KMS-11 (cell line): ENCODE measurements around the gene NBEAL1.

Experiments used
- H2AFZ ChIP-seq: fragments of 200-600 bp; sonication (generic); 2 replicates; pipeline ENCODE4 v1.6.1; 2016; ENCODE audit warnings: antibody characterized with exemption, mixed run types, low read depth
- H3K27ac ChIP-seq: fragments of 200-600 bp; sonication (generic); 2 replicates; pipeline ENCODE4 v1.6.1; 2016; ENCODE audit warnings: mild to moderate bottlenecking, mixed run types
- H3K27me3 ChIP-seq: fragments of 200-600 bp; sonication (generic); 2 replicates; pipeline ENCODE4 v1.6.1; 2017; ENCODE audit warnings: mild to moderate bottlenecking, low read depth, mixed run types, moderate library complexity; ENCODE audit not compliant: insufficient read depth
- H3K36me3 ChIP-seq: fragments of 200-600 bp; sonication (generic); 2 replicates; pipeline ENCODE4 v1.6.1; 2017; ENCODE audit warnings: mild to moderate bottlenecking, mixed run types; ENCODE audit not compliant: insufficient read depth
- H3K4me1 ChIP-seq: fragments of 200-600 bp; sonication (generic); 2 replicates; pipeline ENCODE4 v1.6.1; 2016; ENCODE audit warnings: mild to moderate bottlenecking, low read depth, mixed run types; ENCODE audit not compliant: poor library complexity, severe bottlenecking
- H3K4me2 ChIP-seq: fragments of 200-600 bp; sonication (generic); 2 replicates; pipeline ENCODE4 v1.7.0; 2016; ENCODE audit warnings: mild to moderate bottlenecking, mixed run types
- H3K4me3 ChIP-seq: fragments of 200-600 bp; sonication (generic); IDR thresholded peaks from 2 replicates; pipeline ENCODE4 v1.6.1; 2017; ENCODE audit warnings: low read depth, low read length, mixed read lengths; ENCODE audit not compliant: insufficient read depth
- H3K79me2 ChIP-seq: fragments of 200-600 bp; sonication (generic); 2 replicates; pipeline ENCODE4 v1.6.1; 2016; ENCODE audit warnings: low read depth, mixed run types; ENCODE audit not compliant: insufficient read depth
- H3K9ac ChIP-seq: fragments of 200-600 bp; sonication (generic); 2 replicates; pipeline ENCODE4 v1.6.1; 2016; ENCODE audit warnings: mild to moderate bottlenecking, mixed run types
- H4K20me1 ChIP-seq: fragments of 200-600 bp; sonication (generic); 2 replicates; pipeline ENCODE4 v1.6.1; 2016; ENCODE audit warnings: mild to moderate bottlenecking, mixed run types; ENCODE audit not compliant: insufficient read depth
- TF ChIP-seq, protein P1 (sequence below): fragments of 200-600 bp; sonication (generic); conservative IDR thresholded peaks from 2 replicates; pipeline ENCODE4 v1.6.1; 2017; ENCODE audit warnings: low read depth, mild to moderate bottlenecking, antibody characterized with exemption, low read length, moderate library complexity, mixed read lengths

NBEAL1 gene

DNA sequence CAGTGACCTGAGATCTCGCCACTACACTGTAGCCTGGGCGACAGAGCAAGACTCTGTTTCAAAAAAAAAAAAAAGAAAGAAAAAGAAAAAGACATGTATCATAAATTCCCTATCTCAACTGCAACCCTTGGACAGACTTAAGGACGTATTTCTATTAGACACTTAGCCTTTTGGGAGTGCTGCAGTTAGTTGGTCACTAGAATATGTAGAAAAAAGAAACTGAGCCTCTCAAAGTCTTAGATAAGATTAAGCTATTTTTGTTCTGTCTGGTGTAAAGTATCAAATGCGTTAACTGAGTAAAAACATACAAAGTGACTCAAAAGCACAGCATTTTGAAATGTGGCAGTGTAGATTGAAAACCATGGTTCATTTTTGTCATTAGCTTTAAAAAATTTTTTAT, 7.3 kb downstream of the NBEAL1 start:
- H2AFZ ChIP-seq = no peak overlapping the region
- no peak overlapping the region for H3K9ac ChIP-seq
- H3K4me3 ChIP-seq = no peak overlapping the region
- no peaks in the 10 kb centered on the region for H3K79me2 ChIP-seq
- H3K36me3 ChIP-seq = no peaks in the 10 kb centered on the region
- peaks cover 27% of the 10 kb centered on the region for H3K4me1 ChIP-seq
- TF ChIP-seq, protein P1, sequence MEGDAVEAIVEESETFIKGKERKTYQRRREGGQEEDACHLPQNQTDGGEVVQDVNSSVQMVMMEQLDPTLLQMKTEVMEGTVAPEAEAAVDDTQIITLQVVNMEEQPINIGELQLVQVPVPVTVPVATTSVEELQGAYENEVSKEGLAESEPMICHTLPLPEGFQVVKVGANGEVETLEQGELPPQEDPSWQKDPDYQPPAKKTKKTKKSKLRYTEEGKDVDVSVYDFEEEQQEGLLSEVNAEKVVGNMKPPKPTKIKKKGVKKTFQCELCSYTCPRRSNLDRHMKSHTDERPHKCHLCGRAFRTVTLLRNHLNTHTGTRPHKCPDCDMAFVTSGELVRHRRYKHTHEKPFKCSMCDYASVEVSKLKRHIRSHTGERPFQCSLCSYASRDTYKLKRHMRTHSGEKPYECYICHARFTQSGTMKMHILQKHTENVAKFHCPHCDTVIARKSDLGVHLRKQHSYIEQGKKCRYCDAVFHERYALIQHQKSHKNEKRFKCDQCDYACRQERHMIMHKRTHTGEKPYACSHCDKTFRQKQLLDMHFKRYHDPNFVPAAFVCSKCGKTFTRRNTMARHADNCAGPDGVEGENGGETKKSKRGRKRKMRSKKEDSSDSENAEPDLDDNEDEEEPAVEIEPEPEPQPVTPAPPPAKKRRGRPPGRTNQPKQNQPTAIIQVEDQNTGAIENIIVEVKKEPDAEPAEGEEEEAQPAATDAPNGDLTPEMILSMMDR = no peak
- no peak overlapping the region for H3K4me2 ChIP-seq
- no peaks in the 10 kb centered on the region for H3K27me3 ChIP-seq
- H4K20me1 ChIP-seq = no peaks in the 10 kb centered on the region
- H3K27ac ChIP-seq = no peak overlapping the region

DNA sequence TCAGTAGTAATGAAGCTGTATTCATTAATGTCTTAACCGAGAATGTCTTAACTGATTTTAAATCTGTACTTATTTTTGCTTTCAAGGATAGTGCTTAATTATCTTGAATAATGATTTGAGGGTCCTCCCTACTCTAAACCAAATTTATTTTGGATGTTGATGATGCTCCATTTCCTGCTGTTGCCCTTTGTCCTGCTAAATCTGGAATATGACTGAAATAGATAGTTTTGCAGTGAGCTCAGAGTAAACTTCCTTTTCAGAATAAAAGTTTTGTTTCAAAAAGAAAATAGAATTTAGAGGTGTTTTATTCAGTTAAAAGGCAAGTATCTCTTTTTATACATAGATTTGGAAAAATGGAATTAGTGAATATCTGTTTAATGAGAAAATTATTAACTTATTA, 8.1 kb downstream of the NBEAL1 start:
- TF ChIP-seq, protein P1 = no peak
- H3K9ac ChIP-seq = no peak overlapping the region
- H3K79me2 ChIP-seq = no peaks in the 10 kb centered on the region
- H3K27ac ChIP-seq = no peak overlapping the region
- H3K27me3 ChIP-seq = no peaks in the 10 kb centered on the region
- H3K4me2 ChIP-seq = no peak overlapping the region
- no peak overlapping the region for H3K4me3 ChIP-seq
- H4K20me1 ChIP-seq = no peaks in the 10 kb centered on the region
- no peaks in the 10 kb centered on the region for H3K36me3 ChIP-seq
- H3K4me1 ChIP-seq = peaks cover 19% of the 10 kb centered on the region
- no peak overlapping the region for H2AFZ ChIP-seq

DNA sequence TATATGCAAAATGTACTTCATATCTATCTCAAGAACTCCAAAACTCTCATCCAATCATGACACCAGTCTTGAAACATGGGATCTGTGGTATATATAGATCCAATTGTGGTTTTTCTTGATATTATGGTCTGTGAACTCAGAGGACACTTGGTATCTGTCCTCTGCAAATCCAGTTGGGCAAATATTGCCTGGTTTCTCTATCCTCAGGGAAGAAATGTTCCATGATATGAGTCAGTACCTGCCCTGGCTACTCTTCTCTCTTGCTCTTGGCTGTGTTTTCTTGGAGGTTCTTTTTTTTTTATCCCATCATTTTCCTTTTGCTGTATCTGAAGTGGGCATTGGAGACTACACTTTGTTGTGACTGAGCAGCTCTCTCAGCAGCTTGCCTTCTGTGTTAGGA, 10.9 kb downstream of the NBEAL1 start:
- H3K79me2 ChIP-seq = no peaks in the 10 kb centered on the region

DNA sequence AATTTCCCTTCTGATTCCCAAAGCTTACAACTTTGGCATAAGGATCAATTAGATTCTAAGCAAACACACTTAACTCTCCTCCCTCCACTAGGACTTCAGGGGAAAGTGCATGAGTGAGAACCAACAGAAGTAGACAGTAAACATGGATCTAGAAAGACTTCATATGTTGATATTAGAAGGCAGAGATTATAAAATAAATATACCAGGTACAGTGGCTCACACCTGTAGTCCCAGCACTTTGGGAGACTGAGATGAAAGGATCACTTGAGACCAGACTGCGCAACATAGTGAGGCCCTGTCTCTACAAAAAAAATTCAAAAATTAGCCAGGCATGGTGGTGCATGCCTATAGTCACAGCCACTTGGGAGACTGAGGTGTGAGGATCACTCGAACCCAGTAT, 15.9 kb downstream of the NBEAL1 start:
- no peaks in the 10 kb centered on the region for H3K36me3 ChIP-seq
- no peak overlapping the region for H3K9ac ChIP-seq
- H3K4me2 ChIP-seq = no peak overlapping the region
- H4K20me1 ChIP-seq = no peaks in the 10 kb centered on the region
- no peaks in the 10 kb centered on the region for H3K79me2 ChIP-seq
- no peak overlapping the region for H3K4me3 ChIP-seq
- H3K4me1 ChIP-seq = peaks cover 6% of the 10 kb centered on the region
- TF ChIP-seq, protein P1 = no peak
- H2AFZ ChIP-seq = no peak overlapping the region
- no peaks in the 10 kb centered on the region for H3K27me3 ChIP-seq
- no peak overlapping the region for H3K27ac ChIP-seq

More for the DNA sequence above, 10.9 kb downstream of the NBEAL1 start:
- Histone ChIP-seq H3K9ac (no peak overlapping the region), H3K36me3 (no peaks in the 10 kb centered on the region), H3K4me2 (no peak overlapping the region), H3K4me1 (no peaks in the 10 kb centered on the region), H3K27me3 (no peaks in the 10 kb centered on the region), H3K4me3 (no peak overlapping the region), H2AFZ (no peak overlapping the region), H3K27ac (no peak overlapping the region), H4K20me1 (no peaks in the 10 kb centered on the region)
- TF ChIP-seq, protein P1 = no peak
